ENCODE data around the gene ZNF319. TPM values are rescaled to one million over a fixed set of nuclear protein-coding genes. Genes with fewer than 3 reads are reported as not detected.

Gene ZNF319
- total and polyA plus RNA-seq, 2 experiments from 2014 or later, result 1.7 to 10.0 TPM

DNA sequence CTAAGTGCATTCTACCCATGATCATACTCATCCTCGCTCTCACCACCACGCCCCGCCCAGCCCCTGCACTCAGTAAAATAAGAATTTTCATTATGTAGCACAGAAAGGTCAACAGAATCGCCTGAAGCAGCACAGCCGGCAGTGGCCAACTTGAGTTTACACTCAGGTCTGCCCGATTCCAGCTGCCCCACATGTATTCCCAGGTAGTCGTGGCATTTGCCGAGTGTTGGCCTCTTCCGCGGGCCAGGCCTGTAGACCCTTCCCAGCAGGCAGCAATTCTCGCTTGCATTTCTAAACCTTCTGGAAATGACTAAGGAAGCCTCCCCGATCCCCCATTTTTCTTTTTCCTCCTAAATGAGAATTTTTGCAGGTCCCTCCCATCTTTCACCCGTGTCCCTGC, 30.2 kb downstream of the ZNF319 start:
- no peaks in the 10 kb centered on the region for H3K4me1 ChIP-seq (ENCODE audit: insufficient read depth)
- H3K27ac ChIP-seq (ENCODE audit: low read depth), result no peak overlapping the region
- H3K36me3 Mint-ChIP-seq (ENCODE audit: low read depth), result no peaks in the 10 kb centered on the region
- no peak overlapping the region for H2AFZ ChIP-seq
- no peaks in the 10 kb centered on the region for H3K36me3 ChIP-seq (ENCODE audit: insufficient read depth)
- no peak overlapping the region for H3K27ac Mint-ChIP-seq
- no peaks in the 10 kb centered on the region for H3K27me3 ChIP-seq (ENCODE audit: insufficient read depth)
- no peaks in the 10 kb centered on the region for H3K79me2 ChIP-seq (replicated peaks; ENCODE audit: insufficient read depth)
- no peaks in the 10 kb centered on the region for H3F3A ChIP-seq (replicated peaks; ENCODE audit: low read depth)
- ATAC-seq (no peak), DNase-seq (ENCODE audit: low spot score) (no peak)
- no peak overlapping the region for H3K4me2 ChIP-seq
- no peak overlapping the region for H3K4me3 ChIP-seq
- no peaks in the 10 kb centered on the region for H3K9me3 Mint-ChIP-seq
- no peaks in the 10 kb centered on the region for H3K9me2 ChIP-seq (ENCODE audit: insufficient read depth)
- H3K27me3 Mint-ChIP-seq (ENCODE audit: insufficient read depth, low read depth, poor library complexity), result peaks cover 7% of the 10 kb centered on the region
- peaks cover 3% of the 10 kb centered on the region; the same call in 2 of the 3 replicates for H3K4me1 Mint-ChIP-seq
- H4K20me1 ChIP-seq (replicated peaks; ENCODE audit: insufficient read depth), result no peaks in the 10 kb centered on the region
- no peak overlapping the region for H3K4me3 Mint-ChIP-seq
- TF ChIP-seq, protein P1, sequence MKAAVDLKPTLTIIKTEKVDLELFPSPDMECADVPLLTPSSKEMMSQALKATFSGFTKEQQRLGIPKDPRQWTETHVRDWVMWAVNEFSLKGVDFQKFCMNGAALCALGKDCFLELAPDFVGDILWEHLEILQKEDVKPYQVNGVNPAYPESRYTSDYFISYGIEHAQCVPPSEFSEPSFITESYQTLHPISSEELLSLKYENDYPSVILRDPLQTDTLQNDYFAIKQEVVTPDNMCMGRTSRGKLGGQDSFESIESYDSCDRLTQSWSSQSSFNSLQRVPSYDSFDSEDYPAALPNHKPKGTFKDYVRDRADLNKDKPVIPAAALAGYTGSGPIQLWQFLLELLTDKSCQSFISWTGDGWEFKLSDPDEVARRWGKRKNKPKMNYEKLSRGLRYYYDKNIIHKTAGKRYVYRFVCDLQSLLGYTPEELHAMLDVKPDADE (IDR thresholded peaks at IDR 0.05), result no peak
- TF ChIP-seq ZNF331 (CRISPR knock-in tag; IDR thresholded peaks at IDR 0.05; ENCODE audit: low read depth), result no peak
- no peak for TF ChIP-seq JUNB (IDR thresholded peaks at IDR 0.05; ENCODE audit: unreplicated experiment)
- no peak for TF ChIP-seq EZH2phosphoT487 (IDR thresholded peaks at IDR 0.05; ENCODE audit: unreplicated experiment)
- TF ChIP-seq EZH2 (IDR thresholded peaks at IDR 0.05; ENCODE audit: low read depth, unreplicated experiment), result no peak
- TF ChIP-seq, protein P2, sequence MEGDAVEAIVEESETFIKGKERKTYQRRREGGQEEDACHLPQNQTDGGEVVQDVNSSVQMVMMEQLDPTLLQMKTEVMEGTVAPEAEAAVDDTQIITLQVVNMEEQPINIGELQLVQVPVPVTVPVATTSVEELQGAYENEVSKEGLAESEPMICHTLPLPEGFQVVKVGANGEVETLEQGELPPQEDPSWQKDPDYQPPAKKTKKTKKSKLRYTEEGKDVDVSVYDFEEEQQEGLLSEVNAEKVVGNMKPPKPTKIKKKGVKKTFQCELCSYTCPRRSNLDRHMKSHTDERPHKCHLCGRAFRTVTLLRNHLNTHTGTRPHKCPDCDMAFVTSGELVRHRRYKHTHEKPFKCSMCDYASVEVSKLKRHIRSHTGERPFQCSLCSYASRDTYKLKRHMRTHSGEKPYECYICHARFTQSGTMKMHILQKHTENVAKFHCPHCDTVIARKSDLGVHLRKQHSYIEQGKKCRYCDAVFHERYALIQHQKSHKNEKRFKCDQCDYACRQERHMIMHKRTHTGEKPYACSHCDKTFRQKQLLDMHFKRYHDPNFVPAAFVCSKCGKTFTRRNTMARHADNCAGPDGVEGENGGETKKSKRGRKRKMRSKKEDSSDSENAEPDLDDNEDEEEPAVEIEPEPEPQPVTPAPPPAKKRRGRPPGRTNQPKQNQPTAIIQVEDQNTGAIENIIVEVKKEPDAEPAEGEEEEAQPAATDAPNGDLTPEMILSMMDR (conservative IDR thresholded peaks at IDR 0.05; ENCODE audit: low read depth in 2 of 2), result no peak
- TF ChIP-seq POLR2AphosphoS5 (IDR thresholded peaks at IDR 0.05; ENCODE audit: low read depth), result no peak
- TF ChIP-seq, protein P3, sequence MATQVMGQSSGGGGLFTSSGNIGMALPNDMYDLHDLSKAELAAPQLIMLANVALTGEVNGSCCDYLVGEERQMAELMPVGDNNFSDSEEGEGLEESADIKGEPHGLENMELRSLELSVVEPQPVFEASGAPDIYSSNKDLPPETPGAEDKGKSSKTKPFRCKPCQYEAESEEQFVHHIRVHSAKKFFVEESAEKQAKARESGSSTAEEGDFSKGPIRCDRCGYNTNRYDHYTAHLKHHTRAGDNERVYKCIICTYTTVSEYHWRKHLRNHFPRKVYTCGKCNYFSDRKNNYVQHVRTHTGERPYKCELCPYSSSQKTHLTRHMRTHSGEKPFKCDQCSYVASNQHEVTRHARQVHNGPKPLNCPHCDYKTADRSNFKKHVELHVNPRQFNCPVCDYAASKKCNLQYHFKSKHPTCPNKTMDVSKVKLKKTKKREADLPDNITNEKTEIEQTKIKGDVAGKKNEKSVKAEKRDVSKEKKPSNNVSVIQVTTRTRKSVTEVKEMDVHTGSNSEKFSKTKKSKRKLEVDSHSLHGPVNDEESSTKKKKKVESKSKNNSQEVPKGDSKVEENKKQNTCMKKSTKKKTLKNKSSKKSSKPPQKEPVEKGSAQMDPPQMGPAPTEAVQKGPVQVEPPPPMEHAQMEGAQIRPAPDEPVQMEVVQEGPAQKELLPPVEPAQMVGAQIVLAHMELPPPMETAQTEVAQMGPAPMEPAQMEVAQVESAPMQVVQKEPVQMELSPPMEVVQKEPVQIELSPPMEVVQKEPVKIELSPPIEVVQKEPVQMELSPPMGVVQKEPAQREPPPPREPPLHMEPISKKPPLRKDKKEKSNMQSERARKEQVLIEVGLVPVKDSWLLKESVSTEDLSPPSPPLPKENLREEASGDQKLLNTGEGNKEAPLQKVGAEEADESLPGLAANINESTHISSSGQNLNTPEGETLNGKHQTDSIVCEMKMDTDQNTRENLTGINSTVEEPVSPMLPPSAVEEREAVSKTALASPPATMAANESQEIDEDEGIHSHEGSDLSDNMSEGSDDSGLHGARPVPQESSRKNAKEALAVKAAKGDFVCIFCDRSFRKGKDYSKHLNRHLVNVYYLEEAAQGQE (IDR thresholded peaks at IDR 0.05; ENCODE audit: unreplicated experiment), result no peak
- no peak for TF ChIP-seq CREB1 (CRISPR knock-in tag; IDR thresholded peaks at IDR 0.05; ENCODE audit: low read depth)
- TF ChIP-seq, protein P4, sequence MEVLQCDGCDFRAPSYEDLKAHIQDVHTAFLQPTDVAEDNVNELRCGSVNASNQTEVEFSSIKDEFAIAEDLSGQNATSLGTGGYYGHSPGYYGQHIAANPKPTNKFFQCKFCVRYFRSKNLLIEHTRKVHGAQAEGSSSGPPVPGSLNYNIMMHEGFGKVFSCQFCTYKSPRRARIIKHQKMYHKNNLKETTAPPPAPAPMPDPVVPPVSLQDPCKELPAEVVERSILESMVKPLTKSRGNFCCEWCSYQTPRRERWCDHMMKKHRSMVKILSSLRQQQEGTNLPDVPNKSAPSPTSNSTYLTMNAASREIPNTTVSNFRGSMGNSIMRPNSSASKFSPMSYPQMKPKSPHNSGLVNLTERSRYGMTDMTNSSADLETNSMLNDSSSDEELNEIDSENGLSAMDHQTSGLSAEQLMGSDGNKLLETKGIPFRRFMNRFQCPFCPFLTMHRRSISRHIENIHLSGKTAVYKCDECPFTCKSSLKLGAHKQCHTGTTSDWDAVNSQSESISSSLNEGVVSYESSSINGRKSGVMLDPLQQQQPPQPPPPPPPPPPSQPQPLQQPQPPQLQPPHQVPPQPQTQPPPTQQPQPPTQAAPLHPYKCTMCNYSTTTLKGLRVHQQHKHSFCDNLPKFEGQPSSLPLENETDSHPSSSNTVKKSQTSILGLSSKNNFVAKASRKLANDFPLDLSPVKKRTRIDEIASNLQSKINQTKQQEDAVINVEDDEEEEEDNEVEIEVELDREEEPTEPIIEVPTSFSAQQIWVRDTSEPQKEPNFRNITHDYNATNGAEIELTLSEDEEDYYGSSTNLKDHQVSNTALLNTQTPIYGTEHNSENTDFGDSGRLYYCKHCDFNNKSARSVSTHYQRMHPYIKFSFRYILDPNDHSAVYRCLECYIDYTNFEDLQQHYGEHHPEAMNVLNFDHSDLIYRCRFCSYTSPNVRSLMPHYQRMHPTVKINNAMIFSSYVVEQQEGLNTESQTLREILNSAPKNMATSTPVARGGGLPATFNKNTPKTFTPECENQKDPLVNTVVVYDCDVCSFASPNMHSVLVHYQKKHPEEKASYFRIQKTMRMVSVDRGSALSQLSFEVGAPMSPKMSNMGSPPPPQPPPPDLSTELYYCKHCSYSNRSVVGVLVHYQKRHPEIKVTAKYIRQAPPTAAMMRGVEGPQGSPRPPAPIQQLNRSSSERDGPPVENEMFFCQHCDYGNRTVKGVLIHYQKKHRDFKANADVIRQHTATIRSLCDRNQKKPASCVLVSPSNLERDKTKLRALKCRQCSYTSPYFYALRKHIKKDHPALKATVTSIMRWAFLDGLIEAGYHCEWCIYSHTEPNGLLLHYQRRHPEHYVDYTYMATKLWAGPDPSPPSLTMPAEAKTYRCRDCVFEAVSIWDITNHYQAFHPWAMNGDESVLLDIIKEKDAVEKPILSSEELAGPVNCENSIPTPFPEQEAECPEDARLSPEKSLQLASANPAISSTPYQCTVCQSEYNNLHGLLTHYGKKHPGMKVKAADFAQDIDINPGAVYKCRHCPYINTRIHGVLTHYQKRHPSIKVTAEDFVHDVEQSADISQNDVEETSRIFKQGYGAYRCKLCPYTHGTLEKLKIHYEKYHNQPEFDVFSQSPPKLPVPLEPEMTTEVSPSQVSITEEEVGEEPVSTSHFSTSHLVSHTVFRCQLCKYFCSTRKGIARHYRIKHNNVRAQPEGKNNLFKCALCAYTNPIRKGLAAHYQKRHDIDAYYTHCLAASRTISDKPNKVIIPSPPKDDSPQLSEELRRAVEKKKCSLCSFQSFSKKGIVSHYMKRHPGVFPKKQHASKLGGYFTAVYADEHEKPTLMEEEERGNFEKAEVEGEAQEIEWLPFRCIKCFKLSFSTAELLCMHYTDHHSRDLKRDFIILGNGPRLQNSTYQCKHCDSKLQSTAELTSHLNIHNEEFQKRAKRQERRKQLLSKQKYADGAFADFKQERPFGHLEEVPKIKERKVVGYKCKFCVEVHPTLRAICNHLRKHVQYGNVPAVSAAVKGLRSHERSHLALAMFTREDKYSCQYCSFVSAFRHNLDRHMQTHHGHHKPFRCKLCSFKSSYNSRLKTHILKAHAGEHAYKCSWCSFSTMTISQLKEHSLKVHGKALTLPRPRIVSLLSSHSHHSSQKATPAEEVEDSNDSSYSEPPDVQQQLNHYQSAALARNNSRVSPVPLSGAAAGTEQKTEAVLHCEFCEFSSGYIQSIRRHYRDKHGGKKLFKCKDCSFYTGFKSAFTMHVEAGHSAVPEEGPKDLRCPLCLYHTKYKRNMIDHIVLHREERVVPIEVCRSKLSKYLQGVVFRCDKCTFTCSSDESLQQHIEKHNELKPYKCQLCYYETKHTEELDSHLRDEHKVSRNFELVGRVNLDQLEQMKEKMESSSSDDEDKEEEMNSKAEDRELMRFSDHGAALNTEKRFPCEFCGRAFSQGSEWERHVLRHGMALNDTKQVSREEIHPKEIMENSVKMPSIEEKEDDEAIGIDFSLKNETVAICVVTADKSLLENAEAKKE (CRISPR knock-in tag; IDR thresholded peaks at IDR 0.05), result no peak
- TF ChIP-seq STAT1 (IDR thresholded peaks at IDR 0.05; ENCODE audit: unreplicated experiment), result no peak
- TF ChIP-seq NANOG (IDR thresholded peaks at IDR 0.05; ENCODE audit: borderline replicate concordance), result no peak
- TF ChIP-seq ZNF114 (CRISPR knock-in tag; IDR thresholded peaks at IDR 0.05), result no peak
